K562 (cell line): ENCODE results near the gene PRPS2. TPM values are rescaled to one million over a fixed set of nuclear protein-coding genes. Genes with fewer than 3 reads are reported as not detected.

ENCODE experiments used
- ATAC-seq: fragments of 200-7000 bp; cut with Tn5 transposase; 3 replicates; pipeline ENCODE4 v1.9.1; 2020; ENCODE audit warnings: moderate library complexity
- BruUV-seq: library from RNA; stranded (reverse); fragments of 400-500 nt; replicated peaks from 2 replicates; lab custom pipeline; 2021; lab: Mats Ljungman, UMichigan
- CTCF ChIA-PET: fragments of 300-600 bp; formaldehyde crosslinking; extraction: SDS; loops from one replicate; lab custom pipeline; 2021; ENCODE audit warnings: low intra/inter-chr PET ratio; lab: Yijun Ruan, JAX
- POLR2A ChIA-PET: fragments of 300-600, 350-650 bp; sonication (Branson Sonifier 250); formaldehyde crosslinking; extraction: SDS; loops from one replicate; lab custom pipeline; 2021; ENCODE audit warnings: antibody characterized with exemption, inconsistent platforms; lab: Yijun Ruan, JAX
- DNase-seq, 4 experiments: peaks; one replicate each; pipeline versions ENCODE4 v3.0.0 to v3.0.0-alpha.2; 2011 to 2018; ENCODE audit warnings: low spot score in 3 of 4, mixed read lengths in 3 of 4; ENCODE audit errors: extremely low read depth in 1 of 4
- FAIRE-seq: peaks from 2 replicates; lab custom pipeline; 2011; peaks lifted over from hg19 to GRCh38; lab: Jason Lieb, UNC
- H2AFZ ChIP-seq: 2 replicates; pipeline ENCODE4 v1.6.0; 2011; ENCODE audit warnings: low read depth, low read length, control low read depth, inconsistent platforms
- H3K27ac ChIP-seq: fragments of 200-600 bp; 3 replicates; pipeline ENCODE4 v1.8.0; 2011; ENCODE audit warnings: low read depth, mild to moderate bottlenecking, control low read depth, inconsistent platforms, low read length, moderate library complexity, mixed read lengths; ENCODE audit errors: extremely low read depth
- H3K27me3 ChIP-seq, 2 experiments: fragments of 300-600 bp in 1 of 2; 2 replicates in 1 of 2; 3 replicates in 1 of 2; pipeline versions ENCODE4 v1.6.0 to v1.8.0; 2011; ENCODE audit warnings: inconsistent platforms in 2 of 2, low read length in 2 of 2, mild to moderate bottlenecking in 1 of 2, mixed read lengths in 1 of 2, moderate library complexity in 1 of 2; ENCODE audit not compliant: control insufficient read depth in 2 of 2, insufficient read depth in 2 of 2
- H3K36me3 ChIP-seq: fragments of 300-600 bp; 3 replicates; pipeline ENCODE4 v1.8.0; 2011; ENCODE audit warnings: mild to moderate bottlenecking, low read length, inconsistent platforms; ENCODE audit not compliant: control insufficient read depth, insufficient read depth
- H3K4me1 ChIP-seq, 2 experiments: fragments of 200-600 bp in 1 of 2; replicated peaks in 1 of 2; 2 replicates in 1 of 2; 3 replicates in 1 of 2; pipeline versions ENCODE4 v1.5.1 to v1.8.0; 2011; ENCODE audit warnings: inconsistent platforms in 2 of 2, low read length in 2 of 2, mild to moderate bottlenecking in 1 of 2, mixed read lengths in 1 of 2, moderate library complexity in 1 of 2; ENCODE audit not compliant: control insufficient read depth in 2 of 2, insufficient read depth in 2 of 2
- H3K4me2 ChIP-seq: 2 replicates; pipeline ENCODE4 v1.6.1; 2011; ENCODE audit warnings: low read length, control low read depth, inconsistent platforms, mixed read lengths; ENCODE audit not compliant: insufficient read depth
- H3K4me3 ChIP-seq: fragments of 200-600 bp; sonication (generic), shearing (Covaris generic); 2 replicates; pipeline ENCODE4 v1.5.1; 2016; ENCODE audit warnings: control low read depth, inconsistent platforms
- H3K79me2 ChIP-seq: fragments of 200-600 bp; 3 replicates; pipeline ENCODE4 v1.8.0; 2011; ENCODE audit warnings: low read length, inconsistent platforms; ENCODE audit not compliant: control insufficient read depth, insufficient read depth
- H3K9ac ChIP-seq, 2 experiments: 2 replicates each; pipeline versions ENCODE4 v1.6.0 to v1.6.1; 2011; ENCODE audit warnings: low read depth in 2 of 2, low read length in 2 of 2, control low read depth in 1 of 2, inconsistent platforms in 1 of 2, mild to moderate bottlenecking in 1 of 2, mixed read lengths in 1 of 2; ENCODE audit not compliant: insufficient read depth in 1 of 2
- H3K9me1 ChIP-seq: one replicate; pipeline ENCODE4 v1.6.0; 2011; ENCODE audit warnings: inconsistent platforms, mild to moderate bottlenecking, low read length, moderate library complexity; ENCODE audit not compliant: control insufficient read depth, insufficient read depth
- H3K9me3 ChIP-seq: replicated peaks from 2 replicates; pipeline ENCODE4 v1.5.1; 2011; ENCODE audit warnings: low read depth, low read length, inconsistent platforms; ENCODE audit not compliant: control insufficient read depth, insufficient read depth
- H4K20me1 ChIP-seq: replicated peaks from 2 replicates; pipeline ENCODE4 v1.6.1; 2011; ENCODE audit warnings: low read length, inconsistent platforms, mixed read lengths; ENCODE audit not compliant: control insufficient read depth, insufficient read depth
- ETS2 ChIP-seq: IDR thresholded peaks from 2 replicates; pipeline ENCODE4 v1.6.1; 2016; ENCODE audit warnings: borderline replicate concordance, missing genetic modification characterization, mild to moderate bottlenecking, moderate library complexity, missing compliant biosample characterization; ENCODE audit not compliant: poor library complexity, severe bottlenecking
- PRMT5 ChIP-seq: sonication (generic); formaldehyde crosslinking; IDR thresholded peaks from 2 replicates; pipeline ENCODE4 v1.5.0; 2020; ENCODE audit warnings: missing genetic modification reagents
- ZHX1 ChIP-seq: fragments of 150-350 bp; conservative IDR thresholded peaks from 2 replicates; pipeline ENCODE4 v1.6.1; 2014; ENCODE audit warnings: low read length
- ZNF445 ChIP-seq: fragments of 250-450 bp; sonication (Bioruptor Pico); IDR thresholded peaks from 2 replicates; pipeline ENCODE4 v1.4.0; 2020; ENCODE audit warnings: low read depth, mild to moderate bottlenecking, moderate library complexity
- WGBS: fragments of 100-300 bp; shearing (Covaris generic); methylation state at CpG from one replicate; pipeline ENCODE4 v1.1.6; 2016; ENCODE audit warnings: low coverage, mixed read lengths; ENCODE audit not compliant: insufficient coverage; ENCODE audit errors: missing lambda C conversion rate; 5-methylcytosine and 5-hydroxymethylcytosine counted together
- in situ Hi-C: fragments of 300-500 bp; cut with MboI; formaldehyde crosslinking; loops from 4 replicates; pipeline ENCODE4 v1.15.0; 2018; ENCODE audit warnings: inconsistent platforms, mixed read lengths
- intact Hi-C: fragments of 100-400 bp; cut with micrococcal nuclease; formaldehyde crosslinking; loops from 2 replicates; pipeline ENCODE4 v1.14.2; 2022
- polyA plus RNA-seq, 8 experiments: library from polyadenylated mRNA; depleted of rRNA in 4 of 8; stranded (reverse) in 5 of 8; unstranded in 3 of 8; fragments of >200 nt; fragmentation: Nextera tagmentation in 2 of 8; fragmentation: Illumina TruSeq in 1 of 8; extraction: Ambion mirVana in 2 of 8; extraction: Trizol in 1 of 8; gene quantifications; 2 replicates each; pipeline versions ENCODE4 v1.2.1 to v1.2.3, GENCODE V29; 2011 to 2014; ENCODE audit warnings: inconsistent platforms in 1 of 8, missing spikeins in 1 of 8
- total RNA-seq, 7 experiments: library from RNA; depleted of rRNA in 6 of 7; stranded (reverse); fragments of >200 nt in 6 of 7; fragmentation: Illumina TruSeq in 2 of 7; extraction: Trizol in 2 of 7; gene quantifications; 2 replicates each; pipeline versions ENCODE4 v1.2.1 to v1.2.3, GENCODE V29; 2011 to 2021; ENCODE audit warnings: low replicate concordance in 1 of 7

The PRPS2 gene
- total and polyA plus RNA-seq, 9 of the 15 experiments (the other 6 are each of a cell fraction or from before 2014, with no cell fraction given), result 50.3 to 85.0 (median 62.1) TPM

GRCh38 chrX:12820737-12821136, 29.5 kb downstream of the PRPS2 start:
- H3K79me2 ChIP-seq, result no peaks in the 10 kb centered on the region
- no peak overlapping the region for H3K9ac ChIP-seq
- CTCF ChIA-PET, result no interaction called here
- no peak overlapping the region for H3K4me3 ChIP-seq
- H3K36me3 ChIP-seq, result peaks cover 80% of the 10 kb centered on the region; the same call in 2 of the 3 replicates
- no peak for TF ChIP-seq ETS2
- TF ChIP-seq ZNF445, result no peak
- no peak for TF ChIP-seq PRMT5
- no peak for TF ChIP-seq ZHX1
- 95% methylated on average over 7 of the region's 7 CpGs for WGBS
- ATAC-seq, result no peak
- H3K9me3 ChIP-seq, result no peaks in the 10 kb centered on the region
- H3K9me1 ChIP-seq, result no peaks in the 10 kb centered on the region
- in situ Hi-C loops (loop anchor here (10.0 to 25.0 kb wide), 2 partner anchors 74 to 667 kb away; no protein-coding TSS in a partner anchor), intact Hi-C loops (loop anchor here (10.0 kb wide), 1 partner anchor 664 kb away; no protein-coding TSS in a partner anchor)
- no peaks in the 10 kb centered on the region for H4K20me1 ChIP-seq
- POLR2A ChIA-PET, result no interaction called here
- no peak overlapping the region for H3K27ac ChIP-seq
- H2AFZ ChIP-seq, result no peak overlapping the region
- FAIRE-seq, result no peak
- no peak overlapping the region for H3K4me2 ChIP-seq
- H3K4me1 ChIP-seq, result no peaks in the 10 kb centered on the region
- no peak for DNase-seq
- no peaks in the 10 kb centered on the region for H3K27me3 ChIP-seq
- BruUV-seq, result no TSS peak
